T-cell (primary cell): ENCODE measurements around the gene XAGE3. TPM values are rescaled to one million over a fixed set of nuclear protein-coding genes. Genes with fewer than 3 reads are reported as not detected.
"Not testable (repeated sequence)": the region's sequence is repeated elsewhere in the genome, so short reads cannot be mapped to it uniquely, and the experiment has no call there.

Source experiments
- ATAC-seq, 4 experiments: fragments of 200-7000 bp in 3 of 4; fragments of 150-1000 bp in 1 of 4; cut with Tn5 transposase; replicated peaks in 1 of 4; 1 replicate in 3 of 4; 2 replicates in 1 of 4; pipeline ENCODE4 v1.10.0; 2021; ENCODE audit warnings: moderate library complexity in 3 of 4, mild to moderate bottlenecking in 2 of 4, moderate number of reproducible peaks in 1 of 4
- CTCF ChIA-PET, 2 donors: fragments of 300-600 bp; sonication (Branson Sonifier 250); formaldehyde crosslinking; loops; one replicate each; lab custom pipeline; 2022; ENCODE audit warnings: antibody characterized with exemption in 2 of 2; lab: Charles Lee
- POLR2A ChIA-PET, 2 donors: fragments of 300-600 bp; sonication (Branson Sonifier 250); formaldehyde crosslinking; loops; one replicate each; lab custom pipeline; 2022; ENCODE audit warnings: antibody characterized with exemption in 2 of 2; lab: Charles Lee
- DNase-seq, 35 experiments: peaks; one replicate each; pipeline versions ENCODE4 v3.0.0 to v3.0.0-alpha.2; 2013 to 2023
- H3K27ac ChIP-seq: one replicate; pipeline ENCODE4 v1.5.1; 2013; ENCODE audit warnings: low read length
- H3K27me3 ChIP-seq, 2 experiments: replicated peaks in 1 of 2; 1 replicate in 1 of 2; 2 replicates in 1 of 2; pipeline versions ENCODE4 v1.6.1 to v1.7.0; 2013; ENCODE audit warnings: low read length in 1 of 2, mixed read lengths in 1 of 2; ENCODE audit not compliant: control insufficient read depth in 2 of 2, insufficient read depth in 2 of 2; ENCODE audit errors: extremely low read depth in 1 of 2
- H3K36me3 ChIP-seq, 2 donors: 1 replicate in 1 of 2; 2 replicates in 1 of 2; pipeline versions ENCODE4 v1.6.1 to v1.7.0; 2013; ENCODE audit warnings: low read length in 1 of 2; ENCODE audit not compliant: control insufficient read depth in 2 of 2, insufficient read depth in 1 of 2; ENCODE audit errors: extremely low read depth in 1 of 2
- H3K4me1 ChIP-seq, 2 experiments: 1 replicate in 1 of 2; 2 replicates in 1 of 2; pipeline versions ENCODE4 v1.6.1 to v1.7.0; 2013; ENCODE audit warnings: low read length in 2 of 2, mixed read lengths in 1 of 2; ENCODE audit not compliant: insufficient read depth in 2 of 2, control insufficient read depth in 1 of 2; ENCODE audit errors: extremely low read depth in 1 of 2
- H3K4me3 ChIP-seq, 2 donors: 1 replicate in 1 of 2; 2 replicates in 1 of 2; pipeline versions ENCODE4 v1.5.1 to v1.7.0; 2013; ENCODE audit warnings: mild to moderate bottlenecking in 2 of 2, low read length in 1 of 2, moderate library complexity in 1 of 2; ENCODE audit not compliant: control insufficient read depth in 1 of 2; ENCODE audit errors: extremely low read depth in 1 of 2
- H3K9me3 ChIP-seq: 2 replicates; pipeline ENCODE4 v1.7.0; 2013
- H3K27ac Mint-ChIP-seq, 2 donors: one replicate each; pipeline ENCODE4 v1.8.0; 2020 to 2021; ENCODE audit warnings: mild to moderate bottlenecking in 2 of 2, mixed read lengths in 2 of 2
- H3K27me3 Mint-ChIP-seq, 2 donors: one replicate each; pipeline ENCODE4 v1.8.0; 2021 to 2022; ENCODE audit warnings: mixed read lengths in 2 of 2
- H3K36me3 Mint-ChIP-seq: one replicate; pipeline ENCODE4 v1.8.0; 2021; ENCODE audit warnings: mixed read lengths
- H3K4me1 Mint-ChIP-seq, 3 donors: one replicate each; pipeline ENCODE4 v1.8.0; 2020 to 2022; ENCODE audit warnings: mixed read lengths in 3 of 3, mild to moderate bottlenecking in 1 of 3
- H3K4me3 Mint-ChIP-seq, 3 donors: one replicate each; pipeline ENCODE4 v1.8.0; 2020 to 2022; ENCODE audit warnings: mild to moderate bottlenecking in 3 of 3, mixed read lengths in 3 of 3, moderate library complexity in 3 of 3
- H3K9me3 Mint-ChIP-seq, 3 donors: one replicate each; pipeline ENCODE4 v1.8.0; 2020 to 2022; ENCODE audit warnings: mixed read lengths in 3 of 3
- WGBS: methylation state at CpG from one replicate; pipeline ENCODE4 v1.1.5; 2013; ENCODE audit warnings: missing lambda C conversion rate; ENCODE audit not compliant: insufficient coverage; 5-methylcytosine and 5-hydroxymethylcytosine counted together
- total RNA-seq, 35 experiments: library from RNA in 6 of 35; stranded (reverse) in 6 of 35; fragments of 120-200 nt in 1 of 35; gene quantifications; one replicate each; pipeline versions ENCODE4 v1.2.1 to v1.2.4 and lab custom pipeline; 2013 to 2026

XAGE3 gene
- total RNA-seq, 5 donors from 2014 or later (not counting 1 experiment from before 2014, with no cell fraction given) = not detected

- H3K4me3 Mint-ChIP-seq, DNase-seq, H3K27ac ChIP-seq, H3K36me3 ChIP-seq, H3K4me1 Mint-ChIP-seq, ATAC-seq, H3K36me3 Mint-ChIP-seq, CTCF ChIA-PET, H3K9me3 ChIP-seq, H3K27me3 ChIP-seq, H3K27ac Mint-ChIP-seq, H3K9me3 Mint-ChIP-seq, H3K4me1 ChIP-seq, H3K4me3 ChIP-seq, POLR2A ChIA-PET: not testable (repeated sequence)
- peaks cover 7 to 54% of the 10 kb centered on the region in 2 donors for H3K27me3 Mint-ChIP-seq
- 43% methylated on average over 1 of the region's 6 CpGs for WGBS
Observed at GRCh38 chrX:52876386-52876785, 8.5 kb upstream of the XAGE3 start.

DNA sequence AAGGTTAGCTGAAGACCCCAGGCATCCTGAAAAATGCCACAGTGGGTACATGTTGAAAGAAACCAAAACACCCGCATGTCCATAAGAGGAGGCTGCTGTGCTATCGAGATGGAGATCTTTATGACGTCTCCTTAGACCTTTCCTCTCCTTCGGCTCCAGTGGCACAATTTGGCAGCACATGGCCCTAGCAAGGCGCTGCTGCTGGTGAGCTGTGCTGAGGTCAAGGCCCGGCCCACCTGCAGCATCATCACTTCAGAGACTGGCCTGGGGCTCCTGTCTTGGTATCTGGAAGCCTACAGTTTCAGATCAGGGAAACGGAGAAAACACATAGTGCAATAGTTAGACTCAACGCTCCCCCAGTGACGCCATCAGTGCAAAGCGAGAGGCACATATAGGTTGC, 7.6 kb upstream of the XAGE3 start:
- H3K4me3 Mint-ChIP-seq, H3K27ac ChIP-seq, ATAC-seq, H3K4me1 ChIP-seq, H3K9me3 ChIP-seq, H3K9me3 Mint-ChIP-seq, H3K36me3 ChIP-seq, H3K4me1 Mint-ChIP-seq, H3K36me3 Mint-ChIP-seq, H3K4me3 ChIP-seq, H3K27me3 ChIP-seq, CTCF ChIA-PET, DNase-seq, POLR2A ChIA-PET, H3K27ac Mint-ChIP-seq: not testable (repeated sequence)
- no CpG with 5 or more reads among the region's 10 CpGs for WGBS
- peaks cover 7 to 58% of the 10 kb centered on the region in 2 donors for H3K27me3 Mint-ChIP-seq

DNA sequence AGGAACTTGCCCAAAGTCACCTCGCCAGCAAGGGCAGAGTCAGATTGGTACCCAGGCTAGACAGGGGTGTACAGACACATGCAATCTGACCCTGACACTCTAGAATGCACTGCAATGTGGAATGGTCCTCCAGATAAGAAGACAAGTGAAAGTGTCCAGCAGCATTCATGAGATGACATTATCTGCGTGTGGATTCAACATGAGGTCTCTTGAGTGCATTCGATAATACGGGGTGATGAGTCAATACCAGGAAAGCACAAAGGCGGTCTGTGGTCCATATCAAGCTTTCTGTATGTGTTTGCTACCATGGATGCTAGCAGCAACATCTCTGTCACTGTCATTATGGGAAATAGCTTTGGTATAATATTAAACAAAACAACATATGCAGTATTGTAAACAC, 6.8 kb upstream of the XAGE3 start:
- Histone ChIP-seq H3K4me1 (no peaks in the 10 kb centered on the region), H3K4me3 (no peak overlapping the region), H3K9me3 (no peaks in the 10 kb centered on the region), H3K27ac (no peak overlapping the region), H3K27me3 (peaks cover 0 to 8% of the 10 kb centered on the region in 2 experiments), H3K36me3 (no peaks in the 10 kb centered on the region)
- ATAC-seq (no peak), DNase-seq (no peak)
- ChIA-PET POLR2A (no interaction called here), CTCF (no interaction called here)
- Mint-ChIP-seq H3K9me3 (no peaks in the 10 kb centered on the region), H3K4me3 (no peak overlapping the region), H3K4me1 (no peaks in the 10 kb centered on the region), H3K27me3 (peaks cover 7 to 64% of the 10 kb centered on the region in 2 donors), H3K27ac (no peak overlapping the region), H3K36me3 (no peaks in the 10 kb centered on the region)
- WGBS = 73% methylated on average over 3 of the region's 5 CpGs

DNA sequence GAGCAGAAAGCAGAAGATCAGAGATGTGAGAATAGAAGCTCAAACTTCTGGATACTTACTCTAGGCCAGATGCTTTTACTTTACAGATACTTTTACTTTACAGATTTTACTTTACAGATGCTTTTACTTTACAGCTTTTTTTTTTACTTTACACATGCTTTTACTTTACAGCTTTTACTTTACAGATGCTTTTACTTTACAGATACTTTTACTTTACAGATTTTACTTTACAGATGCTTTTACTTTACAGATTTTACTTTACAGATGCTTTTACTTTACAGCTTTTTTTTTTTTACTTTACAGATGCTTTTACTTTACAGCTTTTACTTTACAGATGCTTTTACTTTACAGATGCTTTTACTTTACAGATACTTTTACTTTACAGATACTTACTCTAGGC, 5.9 kb upstream of the XAGE3 start:
- H3K27me3 ChIP-seq, DNase-seq, H3K9me3 ChIP-seq, POLR2A ChIA-PET, H3K36me3 ChIP-seq, H3K4me1 Mint-ChIP-seq, H3K27ac ChIP-seq, H3K27ac Mint-ChIP-seq, H3K9me3 Mint-ChIP-seq, H3K4me1 ChIP-seq, H3K36me3 Mint-ChIP-seq, ATAC-seq, H3K4me3 Mint-ChIP-seq, H3K4me3 ChIP-seq, CTCF ChIA-PET: not testable (repeated sequence)
- H3K27me3 Mint-ChIP-seq = peaks cover 7 to 58% of the 10 kb centered on the region in 2 donors

DNA sequence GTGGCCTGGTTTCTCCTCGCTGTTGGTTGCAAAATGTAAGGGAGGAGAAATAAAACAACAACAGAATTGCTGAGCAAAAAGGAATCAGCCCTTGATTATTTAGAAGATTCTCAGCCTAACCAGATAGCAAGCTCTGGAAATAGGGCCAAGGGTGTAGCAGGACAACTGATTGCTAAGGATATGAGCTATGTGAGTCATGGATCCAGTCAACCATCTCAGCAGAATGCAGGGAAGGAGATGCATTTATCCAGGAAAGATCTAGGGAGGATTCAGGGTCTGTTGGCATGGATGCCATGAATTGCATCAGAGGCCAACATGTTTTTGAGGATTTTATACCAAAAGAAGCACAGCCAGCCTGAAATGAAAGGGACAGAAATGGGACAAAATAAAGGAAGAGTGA, 2.2 kb upstream of the XAGE3 start:
- Histone ChIP-seq H3K4me3 (no peak overlapping the region), H3K36me3 (no peaks in the 10 kb centered on the region), H3K4me1 (no peaks in the 10 kb centered on the region), H3K9me3 (no peaks in the 10 kb centered on the region), H3K27ac (no peak overlapping the region), H3K27me3 (peaks cover 6 to 8% of the 10 kb centered on the region in 2 experiments)
- H3K27ac Mint-ChIP-seq = no peak overlapping the region
- no peaks in the 10 kb centered on the region for H3K36me3 Mint-ChIP-seq
- no CpG with 5 or more reads among the region's 1 CpG for WGBS
- CTCF ChIA-PET = no interaction called here
- no peaks in the 10 kb centered on the region for H3K4me1 Mint-ChIP-seq
- POLR2A ChIA-PET = no interaction called here
- H3K4me3 Mint-ChIP-seq = no peak overlapping the region
- ATAC-seq (no peak), DNase-seq (no peak)
- peaks cover 2 to 34% of the 10 kb centered on the region in 2 donors for H3K27me3 Mint-ChIP-seq
- H3K9me3 Mint-ChIP-seq = no peaks in the 10 kb centered on the region

DNA sequence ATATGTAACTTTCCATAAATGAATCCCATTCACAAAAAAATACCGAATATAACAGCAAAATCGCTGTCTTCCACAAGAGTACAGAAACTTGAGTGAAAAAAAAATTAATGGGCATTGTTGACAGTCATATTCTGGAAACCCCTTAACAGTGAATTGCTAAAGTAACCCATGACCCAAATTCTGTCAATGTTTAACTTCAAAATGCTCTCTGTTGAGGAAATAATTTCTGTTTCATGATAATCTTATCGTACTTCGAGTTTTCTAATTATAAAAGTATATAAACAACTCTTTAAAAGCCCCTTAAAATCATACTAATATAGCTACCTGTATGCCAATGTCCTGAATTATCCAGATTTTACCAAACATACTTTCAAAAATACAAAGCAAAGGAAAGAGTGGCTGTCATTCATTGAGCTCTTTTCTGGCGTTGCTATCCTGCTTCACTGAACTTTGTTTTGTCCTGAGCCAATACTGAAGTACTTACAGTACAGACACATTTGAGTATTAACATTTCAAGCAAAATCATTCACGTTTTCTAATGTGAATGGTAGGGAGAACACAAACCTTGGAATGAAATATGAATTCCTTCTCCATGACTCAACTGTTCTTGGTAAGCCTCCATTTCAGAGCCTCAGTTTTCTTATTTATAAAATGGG, 2.4 kb downstream of the XAGE3 start:
- ChIA-PET CTCF (no interaction called here), POLR2A (no interaction called here)
- Mint-ChIP-seq H3K27ac (no peak overlapping the region), H3K9me3 (no peaks in the 10 kb centered on the region), H3K36me3 (no peaks in the 10 kb centered on the region), H3K4me3 (no peak overlapping the region), H3K4me1 (no peaks in the 10 kb centered on the region), H3K27me3 (peaks cover 0 to 30% of the 10 kb centered on the region in 2 donors)
- DNase-seq = no peak
- Histone ChIP-seq H3K36me3 (no peaks in the 10 kb centered on the region), H3K4me1 (no peaks in the 10 kb centered on the region), H3K9me3 (no peaks in the 10 kb centered on the region), H3K4me3 (no peak overlapping the region), H3K27ac (no peak overlapping the region), H3K27me3 (peaks cover 3 to 6% of the 10 kb centered on the region in 2 experiments)
- whole genome bisulfite sequencing = no CpG with 5 or more reads among the region's 6 CpGs
- ATAC-seq = no peak
